OCI-LY3 (cell line): Measurements from ENCODE around the gene KDM5C.

ENCODE experiments used
- CTCF ChIP-seq: fragments of 200-600, 300-600 bp; sonication (generic); IDR thresholded peaks from 2 replicates; pipeline ENCODE4 v1.5.1; 2014; ENCODE audit warnings: antibody characterized with exemption, low read length, low read depth
- EZH2phosphoT487 ChIP-seq: fragments of 200-600 bp; shearing (Covaris generic); IDR thresholded peaks from 2 replicates; pipeline ENCODE4 v1.6.1; 2018; ENCODE audit warnings: antibody characterized with exemption, mixed run types, low read depth

- TF ChIP-seq CTCF (no peak), EZH2phosphoT487 (no peak)
Measured at GRCh38 chrX:53223955-53224859, 800 bp downstream of the KDM5C start.
